Stimulated activated CD8-positive, alpha-beta memory T cell treated with anti-CD3 and anti-CD28 coated beads, Interleukin-2, amount 100 ng/mL, for 48 hours (primary cell): ENCODE data around the gene FYCO1.
A peak's percentile ranks its signal among the peaks of the same experiment; 100 is the strongest.
"Not testable (repeated sequence)": the region's sequence is repeated elsewhere in the genome, so short reads cannot be mapped to it uniquely, and the experiment has no call there.

Experiments used
- DNase-seq, 2 donors: peaks; one replicate each; pipeline ENCODE4 v3.0.0-alpha.2; 2020; ENCODE audit warnings: low read depth in 2 of 2

Gene FYCO1

GRCh38 chr3:46010519-46011113 is 15.0 kb upstream of the FYCO1 start:
- DNase-seq = no peak

- no peak for DNase-seq
Observed at GRCh38 chr3:46008058-46008457, 12.4 kb upstream of the FYCO1 start.

GRCh38 chr3:46007280-46007679 is 11.7 kb upstream of the FYCO1 start:
- DNase-seq = no peak

- DNase-seq = no peak
Observed at GRCh38 chr3:46006238-46007032, 10.8 kb upstream of the FYCO1 start.

- DNase-seq = not testable (repeated sequence)
Observed at GRCh38 chr3:46003706-46004105, 8.1 kb upstream of the FYCO1 start.

- DNase-seq = no peak
Observed at GRCh38 chr3:46001178-46001577, 5.6 kb upstream of the FYCO1 start.

GRCh38 chr3:45997942-45998341 is 2.3 kb upstream of the FYCO1 start:
- DNase-seq = no peak

- not testable (repeated sequence) for DNase-seq
Observed at GRCh38 chr3:45997499-45997898, 1.9 kb upstream of the FYCO1 start.

- peak in 1 of 2 donors; percentile 33 for DNase-seq
Observed at GRCh38 chr3:45994419-45995235, 997 bp downstream of the FYCO1 start.

- no peak for DNase-seq
Observed at GRCh38 chr3:45993421-45994027, 2.1 kb downstream of the FYCO1 start.

- no peak for DNase-seq
Observed at GRCh38 chr3:45992821-45993221, 2.8 kb downstream of the FYCO1 start.

- DNase-seq = no peak
Observed at GRCh38 chr3:45992133-45992729, 3.4 kb downstream of the FYCO1 start.

GRCh38 chr3:45991341-45991740 is 4.3 kb downstream of the FYCO1 start:
- DNase-seq = no peak

GRCh38 chr3:45990181-45990580 is 5.4 kb downstream of the FYCO1 start:
- no peak for DNase-seq

- no peak for DNase-seq
Observed at GRCh38 chr3:45988804-45989203, 6.8 kb downstream of the FYCO1 start.

GRCh38 chr3:45988362-45988761 is 7.3 kb downstream of the FYCO1 start:
- DNase-seq = no peak

- no peak for DNase-seq
Observed at GRCh38 chr3:45987368-45988291, 8.0 kb downstream of the FYCO1 start.

- no peak for DNase-seq
Observed at GRCh38 chr3:45986303-45986982, 9.2 kb downstream of the FYCO1 start.

- no peak for DNase-seq
Observed at GRCh38 chr3:45985532-45986302, 9.9 kb downstream of the FYCO1 start.
